Body of pancreas (tissue), 4 donors: Measurements from ENCODE around the gene ARG2.

Experiments
- CTCF ChIP-seq, 7 experiments: fragments of 450-650 bp in 4 of 7; fragments of 200-600 bp in 3 of 7; sonication (generic) in 3 of 7; IDR thresholded peaks; one replicate each; pipeline ENCODE4 v1.5.1; 2016 to 2019; ENCODE audit warnings: antibody characterized with exemption in 7 of 7
- POLR2A ChIP-seq, 3 donors: fragments of 450-650 bp; IDR thresholded peaks; one replicate each; pipeline ENCODE4 v1.6.1; 2016; ENCODE audit warnings: antibody characterized with exemption in 3 of 3, mild to moderate bottlenecking in 2 of 3

DNA sequence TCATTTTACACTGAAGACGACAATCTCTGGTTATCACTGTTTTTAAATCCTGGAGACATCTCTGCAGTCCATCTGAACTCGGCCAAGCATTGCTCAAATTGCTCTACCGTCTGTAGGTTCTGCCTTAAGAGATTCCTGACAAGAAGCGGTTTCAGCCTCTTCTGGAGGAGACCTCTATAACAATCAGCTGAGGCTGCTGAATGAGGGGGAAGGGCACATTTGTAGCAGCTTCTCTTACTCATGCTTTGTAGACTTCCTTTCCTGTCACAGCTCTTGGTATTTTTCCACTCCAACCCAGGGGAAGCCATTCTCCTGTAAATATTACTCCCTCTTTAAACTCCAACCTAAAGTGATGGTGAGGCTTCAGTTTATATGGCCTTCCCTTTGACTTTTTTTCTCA lies 3.0 kb downstream of the ARG2 start:
- no peak for TF ChIP-seq CTCF (IDR thresholded peaks at IDR 0.05)
- no peak for TF ChIP-seq POLR2A (IDR thresholded peaks at IDR 0.05)
